Muscle of arm (tissue), 12 donors: ENCODE measurements around the gene ARL13B. TPM values are rescaled to one million over a fixed set of nuclear protein-coding genes. Genes with fewer than 3 reads are reported as not detected.
A peak's percentile ranks its signal among the peaks of the same experiment; 100 is the strongest.
"Not testable (repeated sequence)": the region's sequence is repeated elsewhere in the genome, so short reads cannot be mapped to it uniquely, and the experiment has no call there.

Experiments used
- DNase-seq: peaks from one replicate; pipeline ENCODE4 v3.0.0-alpha.2; 2013
- polyA plus RNA-seq, 12 donors: library from polyadenylated mRNA; unstranded; fragments of 120-200 nt; gene quantifications; one replicate each; pipeline ENCODE4 v1.2.1, GENCODE V29; 2013; ENCODE audit not compliant: insufficient read length in 12 of 12

The ARL13B gene
- polyA plus RNA-seq, 12 donors, result 5.9 to 14.6 (median 8.0) TPM; not detected in 2

DNA sequence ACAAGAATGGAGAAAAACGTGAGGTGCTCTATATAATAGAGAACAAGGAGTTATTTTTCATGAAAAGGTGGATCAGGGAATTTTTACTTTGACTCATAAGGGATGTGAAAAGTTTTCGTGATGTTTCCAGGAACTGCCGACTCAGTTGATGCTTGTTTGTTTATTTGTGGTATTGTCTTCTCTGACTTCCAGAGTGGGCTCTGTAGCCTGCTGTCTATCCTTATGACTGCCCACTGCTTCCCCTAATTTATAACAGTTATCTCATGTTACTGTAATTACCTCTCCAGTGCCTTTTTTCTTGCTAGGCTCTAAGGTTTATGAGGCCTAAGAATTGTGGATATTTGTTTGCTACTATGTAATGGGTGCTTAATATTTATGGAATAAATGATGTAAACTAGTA lies 12.3 kb downstream of the ARL13B start:
- no peak for DNase-seq

DNA sequence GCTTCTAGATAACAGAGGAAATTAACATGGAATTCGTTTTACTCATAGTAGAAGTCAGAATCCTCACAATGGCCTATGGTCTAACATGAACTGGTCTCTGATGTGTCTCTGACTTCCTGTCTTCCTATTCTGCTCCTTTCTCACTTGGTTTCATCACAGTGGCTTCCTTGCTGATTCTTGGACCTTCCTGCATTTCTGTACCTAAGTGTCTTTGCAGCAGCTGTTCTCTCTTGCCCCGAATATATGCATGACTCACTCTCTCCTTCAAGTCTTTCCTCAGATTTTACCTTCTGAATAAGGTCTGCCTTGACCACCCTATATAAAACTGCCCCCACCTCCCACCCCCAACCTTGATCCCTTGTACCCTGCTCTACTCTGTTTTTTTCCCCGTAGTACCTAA lies 14.1 kb downstream of the ARL13B start:
- no peak for DNase-seq

GRCh38 chr3:94001191-94001590 lies 21.2 kb downstream of the ARL13B start:
- no peak for DNase-seq

GRCh38 chr3:94001827-94002495 lies 22.0 kb downstream of the ARL13B start:
- no peak for DNase-seq

- peak; percentile 46 for DNase-seq
Observed at GRCh38 chr3:94004301-94004910, 24.5 kb downstream of the ARL13B start.

DNA sequence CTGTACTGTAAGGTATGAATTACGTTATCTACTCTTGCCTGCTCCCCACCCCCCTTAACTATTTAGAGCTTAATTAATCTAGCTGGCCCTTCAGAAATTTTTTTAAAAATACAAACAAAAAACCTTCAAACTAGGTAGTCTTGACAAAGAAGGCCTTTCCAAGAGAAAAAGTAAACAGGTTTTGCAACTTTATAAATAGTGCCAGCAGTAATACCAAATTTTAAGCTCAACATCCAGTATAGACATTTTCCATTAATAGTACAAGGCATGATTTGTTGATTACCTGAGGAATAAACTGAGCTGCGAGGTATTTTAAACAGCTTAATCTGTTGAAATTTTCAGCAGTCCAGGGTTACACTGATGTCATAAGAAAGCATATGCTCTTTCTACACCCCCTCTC lies 28.3 kb downstream of the ARL13B start:
- DNase-seq, result no peak

DNA sequence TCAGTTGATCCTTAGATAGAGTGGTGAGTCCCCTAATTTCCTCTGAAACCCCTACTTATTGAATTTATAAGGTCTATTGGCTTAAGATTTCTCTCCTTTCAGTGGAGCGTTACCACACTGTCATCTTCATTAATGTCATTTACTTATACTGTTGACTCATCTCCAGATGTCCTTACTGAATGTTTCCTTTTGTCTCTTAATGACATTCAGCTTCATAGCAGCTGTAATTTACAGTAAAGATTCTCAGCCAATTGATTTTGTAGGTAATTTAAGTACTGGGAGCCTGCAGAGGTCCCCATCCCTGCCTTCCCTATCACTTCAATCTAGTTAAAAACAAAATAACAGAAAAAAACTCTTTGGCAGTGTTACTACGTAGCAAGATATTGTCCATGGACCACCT lies 29.7 kb downstream of the ARL13B start:
- no peak for DNase-seq

- DNase-seq, result no peak
Observed at GRCh38 chr3:94011233-94011711, 31.3 kb downstream of the ARL13B start.

DNA sequence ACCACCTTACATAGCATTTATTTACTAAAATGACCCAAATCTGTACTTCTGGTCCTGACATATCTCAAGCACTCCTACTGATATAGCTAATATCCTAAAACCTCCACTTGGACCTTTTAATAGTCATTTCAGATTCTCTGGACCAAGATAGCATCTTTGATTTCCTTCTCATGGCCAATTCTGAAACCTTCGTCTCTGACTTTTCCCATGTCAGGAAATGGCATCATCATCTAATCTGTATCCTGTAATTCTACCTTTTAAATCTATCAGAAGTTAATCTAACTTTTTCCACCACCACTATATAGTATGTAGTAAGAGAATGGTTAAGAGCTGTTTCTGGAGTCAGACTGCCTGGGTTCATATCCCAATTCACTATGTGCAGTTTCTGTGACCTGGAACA lies 32.2 kb downstream of the ARL13B start:
- DNase-seq, result no peak

GRCh38 chr3:94015025-94015424 lies 35.1 kb downstream of the ARL13B start:
- no peak for DNase-seq

GRCh38 chr3:94019659-94020058 lies 39.7 kb downstream of the ARL13B start:
- no peak for DNase-seq

- DNase-seq, result no peak
Observed at GRCh38 chr3:94020293-94020692, 40.3 kb downstream of the ARL13B start.

GRCh38 chr3:94024385-94024784 lies 44.4 kb downstream of the ARL13B start:
- DNase-seq, result no peak

DNA sequence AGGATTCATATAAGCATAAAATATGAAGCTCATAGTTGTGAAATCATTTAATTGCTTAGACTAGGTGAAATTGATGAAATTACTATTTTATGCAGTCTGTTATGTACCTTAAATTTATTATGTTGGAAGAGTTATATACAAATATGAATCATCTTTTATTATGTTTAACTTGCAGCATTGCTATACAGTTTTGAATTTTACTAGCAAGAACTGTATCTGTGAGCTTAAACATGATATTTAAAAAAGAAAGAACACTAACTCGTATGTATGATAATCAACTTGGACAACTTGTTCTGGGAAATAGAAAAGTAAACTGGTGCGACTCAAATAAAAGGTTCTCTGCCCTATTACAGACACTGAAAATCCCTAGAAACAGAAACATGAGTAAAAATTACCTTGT lies 46.7 kb downstream of the ARL13B start:
- DNase-seq, result no peak

- DNase-seq, result peak; percentile 5
Observed at GRCh38 chr3:94028093-94028837, 48.3 kb downstream of the ARL13B start, which contains the start of gene STX19. STX19 (minus strand) TSS chr3:94028597; CDS start chr3:94015269, 13,328 bp downstream.

DNA sequence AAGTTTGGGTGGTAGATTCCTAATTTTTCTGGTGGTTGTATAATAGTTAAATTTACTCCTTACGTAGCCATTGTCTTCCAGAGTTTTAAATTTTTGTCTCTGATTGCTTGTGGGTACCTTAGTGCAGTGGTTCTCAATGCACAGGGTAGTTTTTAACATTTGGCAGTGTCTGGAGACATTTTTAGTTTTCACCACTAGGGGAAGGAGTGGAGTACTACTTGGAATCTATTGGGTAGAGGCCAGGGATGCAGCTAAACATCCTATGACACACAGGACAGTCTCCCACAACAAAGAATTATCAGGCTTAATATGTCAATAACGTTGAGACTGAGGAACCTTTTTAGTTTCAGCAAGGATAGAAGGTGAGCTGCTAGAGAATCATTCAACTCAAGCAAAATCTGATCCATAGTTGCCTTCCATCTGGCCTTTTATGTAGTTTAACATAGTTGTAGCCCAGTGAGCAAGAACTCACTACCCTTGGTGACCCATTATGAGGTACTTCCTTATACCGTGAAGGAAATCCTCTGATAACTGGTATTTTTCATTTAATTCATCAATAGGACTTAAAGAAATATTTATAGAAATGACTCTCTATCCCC lies 57.1 kb downstream of the ARL13B start:
- peak; percentile 3 for DNase-seq

DNA sequence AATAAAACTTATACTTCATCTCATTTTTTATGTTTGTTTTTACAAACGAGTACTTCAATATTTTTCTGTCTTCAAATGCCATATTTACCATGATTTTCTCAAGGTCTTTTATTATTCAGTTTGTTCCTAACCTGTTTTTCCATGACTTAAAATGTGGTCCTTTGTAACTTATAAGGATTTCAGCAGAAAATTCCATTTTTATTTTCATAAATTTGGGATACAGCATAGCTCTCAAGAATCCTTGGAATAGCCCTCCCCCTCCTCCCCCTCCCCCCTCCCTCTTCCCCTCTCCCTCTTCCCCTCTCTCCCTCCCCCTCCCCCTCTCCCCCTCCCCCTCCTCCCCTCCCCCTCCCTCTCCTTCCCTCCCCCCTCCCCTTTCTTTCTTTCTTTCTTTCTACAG lies 63.3 kb downstream of the ARL13B start:
- no peak for DNase-seq

- DNase-seq, result not testable (repeated sequence)
Observed at GRCh38 chr3:94044100-94044936, 64.4 kb downstream of the ARL13B start.

DNA sequence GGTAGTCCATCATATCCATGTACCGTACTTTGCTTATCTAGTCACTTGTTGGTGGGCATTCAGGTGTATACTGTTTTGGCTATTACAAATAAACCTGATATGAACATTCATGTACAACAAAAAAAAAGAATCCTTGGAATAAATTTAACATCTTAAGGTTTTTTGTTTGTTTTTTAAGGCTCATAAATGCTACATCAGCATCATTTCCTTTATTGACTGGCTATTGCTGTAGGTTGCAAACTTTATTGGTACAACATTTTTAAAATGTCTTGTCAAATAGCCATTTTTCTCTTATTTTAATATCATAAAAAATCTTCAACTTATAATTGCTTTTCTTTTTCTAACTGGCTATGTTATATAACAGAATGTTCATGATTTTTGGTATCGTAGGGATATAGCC lies 66.6 kb downstream of the ARL13B start:
- DNase-seq, result no peak

DNA sequence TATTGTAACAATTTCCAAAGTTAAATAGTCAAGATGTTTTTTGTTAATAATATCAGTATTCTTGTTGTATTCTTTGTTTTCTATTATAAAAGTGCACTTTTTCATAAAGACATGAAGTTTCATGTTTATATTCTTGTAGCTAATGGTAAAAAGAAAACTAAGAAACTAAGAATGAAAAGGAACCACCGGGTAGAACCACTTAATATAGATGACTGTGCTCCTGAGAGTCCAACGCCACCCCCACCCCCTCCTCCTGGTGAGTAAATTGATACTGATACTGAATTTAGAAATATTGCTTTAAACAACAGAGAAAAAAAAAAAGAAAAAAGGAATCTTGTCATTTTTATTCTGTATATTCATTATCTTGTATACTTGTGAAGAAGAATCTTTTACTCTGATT lies 69.3 kb downstream of the ARL13B start:
- DNase-seq, result no peak

GRCh38 chr3:94050546-94050945 lies 70.6 kb downstream of the ARL13B start:
- DNase-seq, result no peak

DNA sequence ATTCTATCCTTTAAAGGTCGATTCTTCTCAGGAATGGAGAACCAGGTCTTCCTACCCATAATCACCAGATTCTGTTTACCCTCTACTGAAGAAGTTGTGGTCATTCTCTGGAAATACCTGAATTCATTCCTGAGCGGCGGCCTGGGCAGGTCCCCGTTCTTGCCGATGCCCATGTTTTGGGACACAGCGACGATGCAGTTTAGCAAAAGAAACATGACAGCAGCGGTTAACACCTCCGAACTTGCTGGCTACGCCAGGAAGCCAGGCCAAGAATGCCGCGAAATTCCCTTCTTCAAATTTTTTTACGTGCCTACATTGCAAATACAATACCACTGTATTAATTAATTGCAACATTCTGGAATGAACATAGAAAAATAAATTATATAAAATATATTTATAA lies 81.3 kb downstream of the ARL13B start:
- DNase-seq, result no peak
